ENCODE measurements around the gene VSIG4.
"Not testable (repeated sequence)": the region's sequence is repeated elsewhere in the genome, so short reads cannot be mapped to it uniquely, and the experiment has no call there.

The VSIG4 gene, protein sequence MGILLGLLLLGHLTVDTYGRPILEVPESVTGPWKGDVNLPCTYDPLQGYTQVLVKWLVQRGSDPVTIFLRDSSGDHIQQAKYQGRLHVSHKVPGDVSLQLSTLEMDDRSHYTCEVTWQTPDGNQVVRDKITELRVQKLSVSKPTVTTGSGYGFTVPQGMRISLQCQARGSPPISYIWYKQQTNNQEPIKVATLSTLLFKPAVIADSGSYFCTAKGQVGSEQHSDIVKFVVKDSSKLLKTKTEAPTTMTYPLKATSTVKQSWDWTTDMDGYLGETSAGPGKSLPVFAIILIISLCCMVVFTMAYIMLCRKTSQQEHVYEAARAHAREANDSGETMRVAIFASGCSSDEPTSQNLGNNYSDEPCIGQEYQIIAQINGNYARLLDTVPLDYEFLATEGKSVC

DNA sequence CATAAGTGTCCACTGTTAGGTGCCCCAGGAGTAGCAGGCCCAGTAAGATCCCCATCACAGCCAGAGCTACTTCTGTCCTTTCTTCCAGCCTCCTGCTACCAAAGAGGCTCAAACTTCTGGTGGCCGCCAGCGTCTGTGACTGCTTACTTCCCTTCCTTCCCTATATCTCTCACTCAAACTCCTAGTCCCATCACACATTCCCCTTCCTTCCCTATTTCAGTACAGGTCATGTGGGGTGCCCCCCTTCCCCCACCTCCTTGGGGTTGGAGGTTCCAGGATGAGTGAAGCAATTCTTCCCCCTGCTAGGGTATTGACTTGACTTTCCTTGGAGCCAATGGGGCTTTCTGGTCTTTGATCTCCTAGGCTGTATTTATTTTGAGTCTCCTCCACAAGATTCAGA lies at the start of gene VSIG4:
Gene VSIG4 (minus strand): TSS at position 137 of the 400 bp plus-strand sequence. CDS start 82 bp downstream, at position 55.
- DNase-seq, result no peak

DNA sequence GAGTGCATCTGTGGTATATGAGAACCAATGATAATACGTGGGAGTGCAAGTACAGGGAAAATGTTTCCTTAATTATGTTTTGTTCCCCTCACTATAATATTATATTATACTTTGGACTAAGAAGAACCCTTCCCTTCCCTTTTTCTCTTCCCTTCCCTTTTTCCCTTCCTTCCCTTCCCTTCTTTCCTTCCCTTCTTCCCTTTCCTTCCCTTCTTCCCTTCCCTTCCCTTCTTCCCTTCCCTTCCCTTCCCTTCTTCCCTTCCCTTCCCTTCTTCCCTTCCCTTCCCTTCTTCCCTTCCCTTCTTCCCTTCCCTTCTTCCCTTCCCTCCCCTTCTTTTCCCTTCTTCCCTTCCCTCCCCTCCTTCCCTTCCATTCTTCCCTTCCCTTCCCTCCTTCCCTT lies 36.9 kb upstream of the VSIG4 start:
- DNase-seq, result no peak

DNA sequence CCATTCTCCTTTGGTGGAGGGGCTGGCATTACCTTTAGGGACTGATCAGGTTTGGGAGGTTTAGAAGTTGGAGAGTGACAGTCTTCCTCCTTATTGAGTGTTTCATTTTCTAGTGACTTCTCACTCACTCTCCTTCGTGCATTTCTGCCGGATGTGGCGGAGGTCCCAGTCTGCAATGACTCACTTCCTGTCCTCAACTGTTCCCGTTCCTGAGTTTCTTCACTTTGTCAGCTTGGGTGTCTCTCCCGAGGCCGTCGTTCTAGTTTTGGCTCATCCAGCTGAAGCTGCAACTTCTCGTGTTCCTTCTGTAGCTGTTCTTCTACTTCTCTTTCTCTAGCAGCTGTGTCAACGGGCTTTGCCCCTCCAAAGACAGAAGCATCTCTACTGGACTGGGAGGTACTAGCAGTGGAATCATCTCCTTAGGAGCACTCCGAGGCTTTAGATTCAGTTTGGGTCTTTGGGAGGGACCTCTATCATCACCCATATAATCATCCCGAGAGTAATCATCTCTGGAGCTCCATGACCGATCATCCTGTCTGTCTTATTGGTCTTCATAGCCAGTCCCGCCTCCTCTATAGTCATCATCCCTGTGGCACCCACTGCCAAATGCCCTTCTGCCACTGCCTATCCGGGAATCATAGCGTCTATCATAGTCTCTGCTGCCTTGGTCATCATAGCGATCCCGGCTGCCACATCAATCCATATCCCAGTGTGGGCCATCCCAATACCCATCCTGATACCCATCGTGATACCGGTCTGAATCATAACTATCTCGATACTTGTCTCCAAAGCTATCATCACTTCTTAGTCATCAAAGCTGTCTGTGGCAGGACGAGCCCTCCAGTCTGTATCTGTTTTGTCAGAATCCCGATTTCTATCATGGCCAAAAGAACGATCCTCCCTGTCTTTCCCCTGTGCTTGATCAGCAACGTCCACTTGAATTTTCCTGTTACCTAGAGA lies 35.3 kb upstream of the VSIG4 start:
- no peak for DNase-seq

DNA sequence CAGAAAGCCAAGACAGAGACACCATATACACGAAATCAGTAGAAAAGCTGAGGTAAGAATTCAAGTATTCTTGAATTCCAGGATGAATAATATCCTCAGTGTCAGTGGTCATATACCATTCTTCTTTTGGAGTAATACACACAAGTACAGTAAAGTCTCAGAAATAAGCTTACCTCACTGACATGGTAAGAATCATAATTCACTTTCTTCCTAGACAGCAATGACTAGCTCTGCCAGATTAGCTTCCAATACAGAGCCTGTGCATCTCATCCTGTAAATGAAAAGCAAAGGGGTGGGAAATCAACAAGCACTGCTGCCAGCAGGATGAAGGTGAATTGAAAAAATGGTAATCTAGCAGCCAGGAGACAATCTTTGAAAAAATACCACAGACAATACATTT lies 31.2 kb upstream of the VSIG4 start:
- no peak for DNase-seq

DNA sequence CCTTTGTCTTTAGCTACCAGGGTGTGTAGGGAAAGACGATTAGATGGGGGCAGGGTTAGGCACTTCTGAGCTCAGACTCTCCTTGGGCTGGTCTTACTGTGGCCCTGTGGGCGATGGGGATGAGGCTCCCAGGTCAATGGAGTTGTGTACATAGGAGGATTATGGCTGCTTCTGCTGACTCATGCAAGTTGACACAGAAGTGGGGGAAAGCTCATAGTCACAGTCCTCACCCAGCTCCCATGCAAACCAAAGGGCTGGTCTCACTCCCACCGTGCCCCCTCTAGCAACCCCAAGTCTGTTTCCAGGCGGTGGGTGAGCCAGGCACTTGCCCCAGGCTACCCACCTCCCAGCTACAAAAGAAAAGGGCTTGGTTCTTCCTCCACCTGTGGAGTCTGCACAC lies 24.4 kb upstream of the VSIG4 start:
- DNase-seq, result no peak

DNA sequence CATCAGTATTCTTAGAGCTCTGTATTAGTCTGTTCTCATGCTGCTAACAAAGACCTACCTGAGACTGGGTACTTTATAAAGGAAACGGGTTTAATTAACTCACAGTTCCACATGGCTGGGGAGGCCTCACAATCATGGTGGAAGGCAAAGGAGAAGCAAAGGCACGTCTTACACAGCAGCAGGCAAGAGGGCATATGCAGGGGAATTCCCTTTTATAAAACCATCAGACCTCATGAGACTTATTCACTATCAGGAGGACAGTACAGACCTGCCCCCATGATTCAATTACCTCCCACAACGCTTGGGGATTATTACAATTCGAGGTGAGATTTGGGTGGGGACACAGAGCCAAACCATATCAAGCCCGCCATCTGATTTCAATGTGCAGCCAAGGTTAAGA lies 17.1 kb upstream of the VSIG4 start:
- DNase-seq, result not testable (repeated sequence)

DNA sequence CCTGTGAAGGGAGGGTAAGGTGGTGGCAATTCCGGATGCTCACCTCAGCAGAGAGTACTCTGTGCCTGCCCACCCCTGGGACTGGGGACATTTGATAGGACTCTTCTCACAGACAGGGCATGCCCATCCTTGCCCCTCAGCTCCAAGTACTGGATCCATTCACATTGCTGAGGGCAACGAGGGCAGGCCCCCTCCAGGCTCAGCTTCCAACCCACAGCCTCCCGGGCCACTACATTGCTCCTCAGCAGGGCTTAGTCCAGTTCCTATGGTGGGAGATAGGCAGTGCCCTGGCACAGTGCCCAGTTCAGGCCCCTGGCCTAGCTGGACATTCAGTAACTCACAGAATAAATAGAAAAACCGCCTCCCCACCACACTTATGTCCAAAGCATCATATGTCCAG lies 15.1 kb upstream of the VSIG4 start:
- no peak for DNase-seq

DNA sequence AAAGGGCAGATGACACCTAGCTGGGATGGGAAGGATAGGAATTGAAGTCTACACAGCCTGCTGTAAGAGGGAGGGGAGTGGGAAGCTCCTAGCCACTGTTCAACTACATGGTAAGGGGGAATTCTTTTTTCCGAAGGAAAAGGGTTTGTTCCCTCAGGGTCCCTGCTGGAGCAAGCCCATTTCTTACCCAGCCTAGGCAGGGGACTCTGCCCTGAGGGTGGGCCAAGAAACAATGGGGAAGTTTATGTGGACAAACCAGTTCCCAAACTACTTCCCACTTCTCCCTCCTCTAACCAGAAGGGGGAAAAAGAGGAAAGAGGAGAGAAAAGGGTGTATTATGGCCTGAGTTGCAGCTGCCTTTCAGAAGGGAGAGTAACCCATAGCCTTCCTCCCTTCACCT lies 13.5 kb upstream of the VSIG4 start:
- DNase-seq, result no peak

DNA sequence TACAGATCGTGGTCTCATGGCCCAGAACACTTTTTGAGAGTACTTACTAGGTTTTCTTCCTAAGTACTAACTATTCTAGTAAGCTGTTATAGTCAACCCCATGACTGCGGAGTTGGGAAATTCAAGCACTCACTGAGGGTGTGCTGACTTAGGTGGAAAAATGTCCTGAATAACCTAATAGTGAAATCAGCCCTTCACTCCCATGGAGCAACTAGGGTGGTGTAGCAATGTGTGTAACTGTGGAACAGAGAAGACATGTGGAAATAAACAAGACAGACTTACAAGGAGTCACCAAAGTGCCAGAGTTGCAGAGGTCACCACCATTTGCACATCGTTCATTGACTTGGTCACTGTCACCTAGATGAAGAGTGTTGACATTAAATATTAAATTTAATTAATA lies 12.1 kb upstream of the VSIG4 start:
- no peak for DNase-seq

DNA sequence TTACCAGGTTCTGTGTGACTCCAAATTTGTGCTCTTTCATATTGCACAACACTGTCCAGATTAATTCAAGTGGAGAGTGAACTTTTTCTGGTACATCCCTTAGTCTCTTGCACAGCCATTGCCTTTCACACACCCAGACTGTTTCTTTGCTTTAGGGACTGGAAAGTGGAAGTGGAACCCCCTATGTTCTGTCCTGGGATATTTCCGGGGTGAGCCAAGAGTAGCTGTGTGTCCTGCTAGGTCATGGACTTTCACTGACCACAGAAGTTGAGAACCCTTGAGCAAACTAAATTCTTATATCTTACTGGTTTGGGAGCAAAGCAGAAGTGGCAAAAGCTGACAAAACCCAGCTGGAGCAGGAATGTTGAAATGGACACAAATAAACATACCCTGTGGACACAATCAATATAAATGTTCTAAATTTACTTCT lies 10.3 kb upstream of the VSIG4 start:
- DNase-seq, result no peak

DNA sequence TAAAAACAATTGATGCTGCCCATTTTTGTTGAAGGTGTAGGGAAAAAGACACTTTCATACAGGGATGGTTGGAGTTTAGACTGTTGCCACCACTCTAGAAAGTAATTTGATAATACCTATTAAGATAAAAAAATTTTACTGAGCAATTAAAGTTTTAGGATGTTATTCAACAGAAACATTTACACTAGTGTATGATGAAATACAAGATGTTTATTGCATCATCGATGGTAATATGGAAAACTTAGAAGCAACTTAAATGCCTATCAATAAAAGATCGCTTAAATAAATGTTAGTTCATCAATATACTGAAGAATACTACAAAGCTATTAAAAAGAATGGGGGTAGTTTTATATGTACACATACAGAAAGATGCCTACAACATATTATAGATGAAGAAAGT lies 9.2 kb upstream of the VSIG4 start:
- no peak for DNase-seq

DNA sequence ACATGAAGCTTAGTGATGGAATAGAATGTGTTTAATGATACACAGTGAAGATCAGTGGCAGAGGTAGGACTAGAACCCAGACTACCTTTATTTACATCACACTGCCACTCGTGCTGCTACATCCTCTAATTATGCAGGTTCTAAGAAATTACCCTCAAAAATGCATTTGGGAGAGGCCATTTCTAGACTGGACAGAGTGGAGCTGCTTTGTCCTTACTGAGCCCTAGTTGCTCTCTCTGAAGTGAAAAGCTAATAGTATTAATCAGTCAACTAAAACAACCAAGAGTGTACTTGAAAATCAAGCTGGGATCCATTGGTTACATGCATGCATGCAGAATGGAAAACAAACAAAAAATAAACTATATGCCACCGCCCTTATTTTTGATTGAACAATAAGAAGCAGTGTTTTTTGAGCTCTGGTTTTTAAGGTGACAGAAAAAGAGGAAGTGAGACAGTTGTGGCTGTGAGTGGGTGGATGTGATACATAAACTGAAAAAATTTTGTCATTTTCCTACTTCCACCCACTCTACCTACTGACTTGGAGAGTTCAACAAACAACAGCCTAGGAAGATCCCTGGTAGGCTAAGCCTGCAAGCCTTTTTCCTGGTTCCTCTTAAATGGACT lies 6.8 kb upstream of the VSIG4 start:
- DNase-seq, result no peak

DNA sequence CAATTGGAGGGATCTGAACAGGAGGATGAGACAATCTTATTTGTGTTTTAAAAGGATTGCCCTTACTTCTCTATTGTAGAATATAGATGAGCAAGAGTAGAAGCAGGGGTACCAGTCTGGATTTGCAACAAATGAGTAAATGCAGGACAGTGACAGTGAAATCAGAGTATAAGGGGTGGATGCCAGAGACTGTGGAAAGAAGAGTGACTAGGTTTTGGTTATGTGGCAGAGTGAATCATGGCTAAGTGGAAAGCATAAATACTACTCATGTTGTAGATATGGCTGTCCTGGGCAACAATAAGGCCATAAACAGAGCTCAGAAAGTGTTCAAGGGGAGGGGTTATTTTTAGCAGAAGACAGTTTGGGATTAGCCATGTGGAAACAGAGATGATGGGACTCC lies 6.0 kb upstream of the VSIG4 start:
- DNase-seq, result no peak

DNA sequence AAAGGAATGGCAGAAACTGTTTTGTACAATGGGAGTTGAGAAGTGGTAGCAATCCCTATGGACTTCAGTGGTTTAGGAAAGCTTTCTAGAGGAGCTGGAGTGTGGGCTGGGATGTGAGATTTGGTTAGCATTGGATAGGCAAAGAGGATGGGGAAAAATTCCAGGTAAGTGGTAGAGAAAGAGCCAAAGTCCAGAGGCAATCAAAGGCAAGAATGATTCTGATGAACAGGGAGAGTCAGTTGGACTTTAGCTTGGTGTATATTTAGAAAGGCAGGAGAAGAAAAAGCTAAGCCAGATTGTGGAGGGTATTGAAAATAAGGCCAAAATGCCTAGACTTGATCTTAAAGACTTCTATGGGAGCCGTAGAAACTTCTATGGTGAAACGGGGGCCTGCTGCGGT lies 3.7 kb upstream of the VSIG4 start:
- DNase-seq, result no peak

DNA sequence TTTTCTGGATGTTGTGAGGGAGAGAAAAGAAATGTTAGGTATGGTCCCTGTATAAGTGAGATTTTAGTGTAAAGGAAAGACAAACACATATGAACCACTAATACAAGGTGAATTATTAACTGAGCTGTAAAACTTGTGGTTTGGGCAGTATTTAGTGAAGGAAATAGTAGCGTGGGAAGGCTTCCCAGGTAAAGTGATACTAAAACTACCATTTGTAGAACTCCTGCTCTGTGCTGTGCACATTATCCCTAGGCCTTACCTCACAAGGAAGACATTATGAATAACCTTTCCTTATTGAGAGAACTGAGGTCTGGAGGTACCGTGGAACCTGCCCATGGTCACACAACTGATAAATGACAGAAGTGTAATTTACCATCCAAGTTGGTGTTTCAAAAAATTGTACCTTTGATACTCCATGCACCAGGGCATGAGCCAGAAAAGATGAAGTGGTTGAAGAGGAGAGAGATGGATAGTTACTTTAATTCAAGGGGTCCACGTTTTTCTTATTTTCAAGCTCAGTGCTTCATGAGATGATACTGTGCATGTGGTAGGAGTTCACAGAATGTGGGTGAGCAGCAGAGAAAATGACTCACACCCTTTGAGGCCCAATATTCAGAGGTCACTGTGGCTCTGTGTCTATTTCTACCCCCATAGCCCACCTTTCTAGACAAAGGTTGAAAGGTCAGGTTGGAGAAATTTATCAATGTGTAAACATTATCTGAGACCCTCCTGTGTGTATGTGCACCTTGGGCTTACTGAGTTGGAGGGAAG lies 2.6 kb upstream of the VSIG4 start:
- no peak for DNase-seq

DNA sequence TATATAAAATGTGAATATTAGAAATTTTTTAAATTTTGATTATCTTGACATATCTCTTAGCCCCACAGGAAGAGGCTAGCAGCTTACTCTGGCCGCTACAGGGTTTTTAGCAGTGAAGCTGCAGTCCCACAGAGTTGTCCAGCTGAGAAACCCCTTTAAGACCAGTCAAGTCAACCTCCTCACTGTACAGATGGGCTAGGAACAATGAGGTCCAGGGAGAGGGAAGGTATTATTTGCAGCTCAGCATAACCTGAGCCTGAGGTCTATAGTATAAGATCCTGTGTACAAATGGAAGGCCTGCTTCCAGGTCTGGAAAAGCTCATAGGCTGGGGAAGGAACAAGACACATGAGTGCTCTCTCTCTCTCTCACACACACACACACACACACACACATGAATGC lies 1.8 kb downstream of the VSIG4 start:
- DNase-seq, result no peak

DNA sequence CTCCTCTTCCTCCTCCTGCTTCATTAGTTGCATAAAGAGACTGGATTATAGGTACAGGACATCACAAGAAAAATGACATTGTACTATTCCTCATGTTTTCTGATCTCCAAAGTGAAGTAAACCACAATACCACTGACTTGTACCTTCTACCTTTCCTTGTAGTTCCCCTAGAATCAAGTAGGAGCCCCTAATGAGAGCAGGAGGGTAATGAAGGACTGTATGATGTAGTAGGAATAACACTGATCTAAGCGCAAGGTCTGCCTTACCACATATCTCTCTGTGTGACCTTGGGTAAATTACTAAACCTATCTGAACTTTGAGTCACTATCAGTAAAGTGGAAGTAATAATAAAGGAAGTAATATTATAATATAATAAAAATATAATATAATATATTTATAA lies 3.6 kb downstream of the VSIG4 start:
- DNase-seq, result no peak

DNA sequence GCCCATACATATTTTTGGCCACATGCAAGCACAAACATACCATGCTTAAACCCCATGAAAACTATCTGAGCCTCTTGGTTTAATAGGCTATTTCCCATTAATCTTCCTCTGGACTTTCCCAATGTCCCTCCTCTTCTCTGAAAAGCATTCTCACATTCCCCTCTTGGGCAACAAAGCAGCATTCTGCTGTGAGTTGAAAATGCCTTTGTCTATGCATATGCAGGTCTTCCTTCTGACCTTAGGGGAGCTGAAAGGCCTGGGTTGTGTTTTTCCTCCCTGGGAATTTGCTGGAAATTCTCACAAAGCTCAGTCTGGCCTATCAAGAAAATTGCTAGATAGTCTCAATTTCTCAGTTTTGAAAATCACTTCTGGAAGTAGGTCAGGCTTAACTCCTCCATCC lies 4.2 kb downstream of the VSIG4 start:
- DNase-seq, result no peak

DNA sequence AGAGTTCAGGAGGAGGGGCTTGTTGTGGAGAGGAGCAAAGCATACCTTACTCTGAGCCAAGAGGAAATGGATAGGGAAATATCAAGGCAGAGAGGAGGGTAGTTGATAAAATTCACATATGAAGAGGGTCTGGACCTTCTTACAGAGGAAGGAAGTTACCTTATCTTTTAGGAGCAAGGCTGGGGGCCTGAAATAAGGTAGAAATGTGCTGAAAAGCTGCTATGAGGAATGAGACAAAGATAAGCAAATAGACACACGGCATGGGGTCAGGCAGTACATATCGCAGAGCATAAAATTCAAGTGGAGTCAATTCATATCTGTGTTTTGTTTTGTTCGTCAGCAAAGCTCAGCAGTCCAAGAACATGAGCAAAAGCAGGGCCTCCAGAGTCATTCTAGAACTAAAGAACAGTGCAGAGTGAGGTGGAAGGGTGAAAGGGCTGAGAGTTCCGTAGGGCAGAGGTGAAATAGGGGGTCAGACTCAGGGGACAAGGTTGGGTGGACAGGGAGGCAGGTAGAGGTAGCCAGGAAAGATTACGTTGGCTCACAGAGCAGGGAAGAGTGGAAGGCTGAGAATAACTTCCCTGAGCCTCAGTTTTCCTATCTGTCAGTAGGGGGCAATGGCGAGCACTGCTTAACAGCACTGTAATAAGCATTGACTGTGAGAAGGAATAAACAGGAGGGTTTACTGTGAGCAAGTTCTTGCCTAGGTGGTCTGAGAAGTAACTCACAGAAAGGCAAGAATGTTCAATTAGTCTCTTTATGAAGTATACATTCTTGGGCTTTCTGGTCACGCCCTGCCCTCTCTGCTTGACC lies 9.2 kb downstream of the VSIG4 start:
- DNase-seq, result no peak

DNA sequence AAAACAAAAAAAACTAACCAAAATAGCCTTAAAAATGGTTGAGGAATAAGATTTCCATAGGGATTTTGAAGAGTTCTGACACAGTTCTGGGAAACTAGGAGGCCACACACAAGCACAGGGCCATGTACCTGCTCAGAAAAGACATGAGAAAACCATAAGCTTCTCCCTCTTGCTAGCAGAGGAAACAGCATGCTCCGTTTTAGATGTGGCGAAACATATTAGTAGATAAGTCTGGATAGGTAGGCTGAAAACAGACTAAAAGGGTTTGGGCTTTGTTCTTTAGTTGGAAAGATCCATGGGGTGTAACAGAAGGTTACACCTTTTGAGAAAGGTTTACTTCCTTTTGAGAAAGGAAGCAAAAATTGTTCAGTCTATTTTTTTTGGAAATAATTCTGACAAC lies 10.9 kb downstream of the VSIG4 start:
- DNase-seq, result no peak

DNA sequence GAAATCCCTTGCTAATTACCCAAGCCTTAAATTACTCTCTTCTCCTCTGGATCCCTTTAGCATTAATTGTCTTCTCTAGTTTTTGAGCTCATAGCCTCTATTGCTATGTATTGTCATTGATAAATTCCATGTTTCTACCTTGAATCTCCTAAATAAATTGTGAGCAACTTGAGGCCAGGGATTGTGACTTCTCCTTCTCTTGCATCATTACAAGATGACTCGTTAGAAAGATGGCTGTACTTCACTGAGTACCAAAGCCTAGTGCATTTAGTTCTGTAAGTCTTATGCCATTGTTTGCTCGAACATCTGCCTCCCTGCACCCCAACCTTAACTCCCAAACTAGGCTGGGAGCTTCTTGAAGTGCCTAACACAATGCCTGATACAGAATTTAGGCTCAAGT lies 15.3 kb downstream of the VSIG4 start:
- DNase-seq, result no peak

DNA sequence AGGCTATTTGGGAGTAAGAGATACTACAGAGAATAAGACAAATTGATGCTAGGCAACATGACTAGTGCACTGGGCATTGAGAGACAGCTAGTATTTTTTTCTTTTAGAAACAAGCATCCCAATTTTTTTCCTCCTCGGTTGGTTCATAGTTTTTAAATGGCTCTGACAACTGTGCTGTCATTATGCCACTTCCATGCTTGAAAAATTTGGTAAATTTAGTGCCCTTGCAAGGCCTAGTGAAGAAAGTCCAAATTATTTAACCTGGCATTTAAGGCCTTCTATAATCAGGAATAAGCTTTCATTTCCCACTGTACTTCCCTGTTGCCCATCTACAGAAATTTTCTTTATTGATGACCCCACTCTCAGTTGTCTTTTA lies 15.8 kb downstream of the VSIG4 start:
- DNase-seq, result no peak

All from COR-L47 (cell line).